Fibroblast of mammary gland (primary cell): ENCODE data around the gene RALGPS1.

Experiments used
- DNase-seq: peaks from one replicate; pipeline ENCODE4 v3.0.0-alpha.2; 2010; ENCODE audit warnings: low read depth
- H3K4me3 ChIP-seq: 2 replicates; pipeline ENCODE4 v1.5.1; 2011; ENCODE audit warnings: low read depth, mild to moderate bottlenecking, low read length, moderate library complexity; ENCODE audit not compliant: control insufficient read depth
- TF ChIP-seq, protein P1 (sequence below): conservative IDR thresholded peaks from 2 replicates; pipeline ENCODE4 v1.5.1; 2011; ENCODE audit warnings: low read depth, low read length, inconsistent platforms; ENCODE audit not compliant: control insufficient read depth, insufficient read depth

RALGPS1 gene

DNA sequence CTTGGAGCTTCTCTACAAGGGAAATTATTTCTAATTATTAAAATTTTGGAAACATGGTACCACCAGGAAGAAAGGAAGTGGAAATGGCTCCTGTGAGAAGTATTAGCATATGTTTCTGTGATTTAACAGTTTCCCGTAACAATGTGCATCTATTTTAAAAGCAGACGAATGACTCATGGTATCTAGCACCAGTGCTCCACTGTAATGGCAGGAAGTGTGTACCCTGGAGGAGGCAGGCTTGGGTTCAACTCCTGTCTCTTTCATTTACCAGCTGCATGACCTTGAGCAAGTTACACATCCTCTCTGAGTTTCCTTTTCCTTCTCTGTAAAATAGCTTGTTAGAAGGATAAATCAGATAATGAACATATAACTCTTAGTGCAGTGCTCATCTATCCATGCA is 248.8 kb downstream of the RALGPS1 start:
- DNase-seq, result peak; percentile 87
- TF ChIP-seq, protein P1, sequence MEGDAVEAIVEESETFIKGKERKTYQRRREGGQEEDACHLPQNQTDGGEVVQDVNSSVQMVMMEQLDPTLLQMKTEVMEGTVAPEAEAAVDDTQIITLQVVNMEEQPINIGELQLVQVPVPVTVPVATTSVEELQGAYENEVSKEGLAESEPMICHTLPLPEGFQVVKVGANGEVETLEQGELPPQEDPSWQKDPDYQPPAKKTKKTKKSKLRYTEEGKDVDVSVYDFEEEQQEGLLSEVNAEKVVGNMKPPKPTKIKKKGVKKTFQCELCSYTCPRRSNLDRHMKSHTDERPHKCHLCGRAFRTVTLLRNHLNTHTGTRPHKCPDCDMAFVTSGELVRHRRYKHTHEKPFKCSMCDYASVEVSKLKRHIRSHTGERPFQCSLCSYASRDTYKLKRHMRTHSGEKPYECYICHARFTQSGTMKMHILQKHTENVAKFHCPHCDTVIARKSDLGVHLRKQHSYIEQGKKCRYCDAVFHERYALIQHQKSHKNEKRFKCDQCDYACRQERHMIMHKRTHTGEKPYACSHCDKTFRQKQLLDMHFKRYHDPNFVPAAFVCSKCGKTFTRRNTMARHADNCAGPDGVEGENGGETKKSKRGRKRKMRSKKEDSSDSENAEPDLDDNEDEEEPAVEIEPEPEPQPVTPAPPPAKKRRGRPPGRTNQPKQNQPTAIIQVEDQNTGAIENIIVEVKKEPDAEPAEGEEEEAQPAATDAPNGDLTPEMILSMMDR, result no peak
- H3K4me3 ChIP-seq, result no peak overlapping the region

DNA sequence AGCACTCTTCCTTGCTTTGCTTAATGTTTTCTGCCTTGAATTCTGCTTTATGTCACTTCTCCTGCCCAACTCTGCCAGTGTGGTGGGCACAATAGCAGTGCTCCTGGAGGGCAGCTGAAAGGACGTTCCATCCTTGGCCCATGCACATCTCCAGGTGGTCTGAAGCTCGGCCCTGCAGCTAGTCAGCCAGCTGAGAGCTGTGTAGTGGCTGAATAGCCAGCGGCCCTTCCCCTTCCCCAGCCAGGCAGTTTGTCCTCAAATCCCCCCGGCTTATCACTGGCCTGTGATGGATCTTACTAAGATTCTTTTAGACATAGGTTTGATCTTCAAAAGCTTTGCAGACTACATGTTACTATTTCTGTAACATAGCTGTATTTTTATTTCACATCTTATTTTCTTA is 250.5 kb downstream of the RALGPS1 start:
- TF ChIP-seq, protein P1, result no peak

DNA sequence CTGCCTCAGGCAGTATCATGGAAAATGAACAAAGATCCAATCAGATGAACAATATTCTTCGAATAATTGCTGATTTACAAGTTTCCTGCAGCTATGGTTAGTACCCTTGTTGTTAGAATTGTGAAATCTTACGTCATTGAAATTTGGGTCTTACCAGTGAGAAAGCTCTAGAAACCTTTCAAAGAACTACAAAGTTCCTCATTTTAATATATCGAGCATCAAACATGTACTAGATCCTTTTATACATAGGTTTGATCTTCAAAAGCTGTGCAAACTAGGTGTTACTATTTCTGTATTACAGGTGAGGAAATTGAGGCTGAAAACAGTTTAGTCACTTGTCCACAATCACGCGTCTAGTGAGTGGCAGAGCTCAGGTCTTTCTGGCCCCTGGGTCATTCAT is 251.5 kb downstream of the RALGPS1 start:
- no peak for DNase-seq
- H3K4me3 ChIP-seq, result no peak overlapping the region
- TF ChIP-seq, protein P1, result no peak

More for the DNA sequence above, 250.5 kb downstream of the RALGPS1 start:
- H3K4me3 ChIP-seq, result no peak overlapping the region
- no peak for DNase-seq

- TF ChIP-seq, protein P1, result no peak
- peak; percentile 86 for DNase-seq
Observed at GRCh38 chr9:127166651-127167524, 252.3 kb downstream of the RALGPS1 start.

GRCh38 chr9:127167560-127168326 is 253.2 kb downstream of the RALGPS1 start:
- TF ChIP-seq, protein P1, result no peak
- H3K4me3 ChIP-seq, result no peak overlapping the region
- DNase-seq, result no peak

More at GRCh38 chr9:127166651-127167524, 252.3 kb downstream of the RALGPS1 start:
- H3K4me3 ChIP-seq, result no peak overlapping the region

DNA sequence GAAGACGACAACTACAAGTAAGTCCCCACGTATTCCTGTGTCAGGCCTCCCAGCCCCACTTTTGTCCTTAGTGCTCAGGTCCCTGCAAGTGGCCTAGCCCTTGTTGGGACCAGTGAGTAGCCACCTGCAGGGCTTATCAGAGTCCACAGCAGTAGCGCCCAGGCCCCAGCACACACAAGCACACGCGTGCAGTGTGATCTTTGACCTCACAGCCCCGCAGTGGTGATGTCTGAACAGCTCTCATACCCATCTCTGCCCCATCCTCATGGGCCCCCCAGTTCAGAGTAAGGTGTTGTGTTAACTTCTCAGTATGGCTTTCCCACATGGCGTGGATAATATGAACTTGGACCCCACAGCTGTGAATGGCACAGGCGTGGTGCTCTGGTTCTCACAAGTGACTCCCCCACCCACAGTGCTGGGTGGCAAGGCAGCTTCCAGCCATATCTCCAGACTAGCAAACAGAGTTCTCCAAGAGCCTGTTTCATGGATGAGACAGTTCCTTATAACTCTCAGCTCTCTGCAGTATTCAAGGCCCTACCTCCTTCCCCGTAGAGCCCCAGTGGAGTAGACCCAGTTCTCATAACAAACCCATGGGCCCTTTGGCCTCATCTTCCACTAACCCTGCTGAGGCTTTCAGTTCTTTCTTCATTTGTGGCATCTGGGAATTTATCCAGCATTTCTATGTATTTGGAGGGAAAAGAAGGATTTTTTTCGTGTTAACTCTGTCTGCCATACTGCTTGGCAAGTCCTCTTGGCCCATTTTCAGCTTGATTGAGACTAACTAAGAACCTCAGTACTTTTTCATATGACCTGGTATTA is 254.4 kb downstream of the RALGPS1 start:
- TF ChIP-seq, protein P1, result no peak
- no peak overlapping the region for H3K4me3 ChIP-seq
- no peak for DNase-seq
